SU-DHL-6 (cell line): ENCODE data around the gene SPTLC1.

Experiments used
- H2AFZ ChIP-seq: fragments of 200-600 bp; sonication (generic); 2 replicates; pipeline ENCODE4 v1.6.1; 2014; ENCODE audit warnings: low read depth, mild to moderate bottlenecking, moderate library complexity, mixed read lengths, antibody characterized with exemption, low read length; ENCODE audit not compliant: severe bottlenecking
- H3F3A ChIP-seq: fragments of 200-600 bp; shearing (Covaris generic); 2 replicates; pipeline ENCODE4 v1.6.0; 2016; ENCODE audit warnings: antibody characterized with exemption, mild to moderate bottlenecking; ENCODE audit not compliant: insufficient read depth
- H3K27ac ChIP-seq: fragments of 200-600 bp; sonication (generic); 2 replicates; pipeline ENCODE4 v1.5.1; 2016; ENCODE audit warnings: low read depth, mild to moderate bottlenecking, low read length, moderate library complexity, mixed read lengths
- H3K27me3 ChIP-seq: fragments of 200-600 bp; sonication (generic), shearing (Covaris generic); 2 replicates; pipeline ENCODE4 v1.6.0; 2014; ENCODE audit warnings: mild to moderate bottlenecking, low read length
- H3K36me3 ChIP-seq: fragments of 200-600 bp; sonication (generic); 2 replicates; pipeline ENCODE4 v1.6.1; 2014; ENCODE audit warnings: mild to moderate bottlenecking, low read length, mixed read lengths
- H3K4me2 ChIP-seq: fragments of 300-600, 200-600 bp; shearing (Covaris generic), sonication (generic); 2 replicates; pipeline ENCODE4 v1.6.0; 2014; ENCODE audit warnings: low read length, low read depth, mild to moderate bottlenecking; ENCODE audit not compliant: poor library complexity, severe bottlenecking
- H3K4me3 ChIP-seq: fragments of 200-600 bp; sonication (generic); 2 replicates; pipeline ENCODE4 v1.5.1; 2014; ENCODE audit warnings: antibody characterized with exemption, low read length, mild to moderate bottlenecking, mixed read lengths; ENCODE audit not compliant: insufficient read depth, poor library complexity, severe bottlenecking
- H3K79me2 ChIP-seq: fragments of 200-600 bp; sonication (generic); 2 replicates; pipeline ENCODE4 v1.6.1; 2014; ENCODE audit warnings: mild to moderate bottlenecking, low read length, moderate library complexity; ENCODE audit not compliant: insufficient read depth
- H3K9ac ChIP-seq: fragments of 200-600 bp; sonication (generic); 2 replicates; pipeline ENCODE4 v1.7.0; 2014; ENCODE audit warnings: mild to moderate bottlenecking, low read length
- H3K9me2 ChIP-seq: fragments of 200-600 bp; sonication (generic); replicated peaks from 2 replicates; pipeline ENCODE4 v1.6.1; 2014; ENCODE audit warnings: low read length; ENCODE audit not compliant: insufficient read depth
- H3K9me3 ChIP-seq: fragments of 200-600 bp; sonication (generic); 2 replicates; pipeline ENCODE4 v1.6.1; 2014; ENCODE audit warnings: low read length, mixed read lengths; ENCODE audit not compliant: insufficient read depth
- H4K20me1 ChIP-seq: fragments of 200-600 bp; sonication (generic); 2 replicates; pipeline ENCODE4 v1.6.1; 2014; ENCODE audit warnings: low read depth, mild to moderate bottlenecking, antibody characterized with exemption, low read length, moderate library complexity, mixed read lengths
- EZH2phosphoT487 ChIP-seq: fragments of 200-600 bp; sonication (generic), shearing (Covaris generic); conservative IDR thresholded peaks from 2 replicates; pipeline ENCODE4 v1.6.1; 2018; ENCODE audit warnings: mild to moderate bottlenecking, antibody characterized with exemption, low read length, moderate library complexity, mixed read lengths
- TF ChIP-seq, protein P1 (sequence below): fragments of 200-600 bp; sonication (generic); IDR thresholded peaks from one replicate; pipeline ENCODE4 v1.5.1; 2017; ENCODE audit warnings: antibody characterized with exemption, mild to moderate bottlenecking, low read length, moderate library complexity; ENCODE audit not compliant: insufficient read depth, poor library complexity, severe bottlenecking

The SPTLC1 gene

DNA sequence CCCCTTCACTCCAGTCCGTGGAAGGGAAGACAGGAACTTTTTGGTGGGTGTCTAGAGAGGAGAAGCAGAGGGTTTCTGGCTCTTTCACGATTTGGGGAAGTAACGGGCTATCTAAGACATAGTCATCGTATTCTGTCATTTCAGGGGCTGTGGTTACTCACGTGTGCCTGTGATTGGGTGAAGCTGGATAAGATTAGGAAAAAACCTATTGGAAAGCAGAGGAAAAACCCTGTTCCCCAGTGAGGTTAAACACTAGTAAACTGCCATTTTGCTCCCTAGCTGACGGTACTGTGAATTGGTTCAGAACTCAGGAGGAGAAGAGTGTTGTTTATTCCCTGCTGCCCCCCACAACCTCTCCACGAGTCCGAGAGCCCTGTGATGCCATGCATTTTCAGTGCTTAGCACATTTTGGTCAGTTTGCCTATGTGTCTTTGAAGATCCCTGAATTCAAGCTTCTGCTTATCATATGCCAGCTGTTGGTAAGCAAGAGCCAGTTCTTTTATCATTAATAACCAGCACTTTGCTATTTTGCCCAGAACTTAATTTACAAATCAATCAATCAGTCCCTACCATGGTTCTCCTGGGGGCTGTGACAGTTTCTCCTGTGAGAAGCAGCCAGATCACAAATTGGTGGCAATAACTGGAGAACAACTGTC lies 120.1 kb downstream of the SPTLC1 start:
- no peak overlapping the region for H3K4me3 ChIP-seq
- no peaks in the 10 kb centered on the region for H3K9me3 ChIP-seq
- H3K79me2 ChIP-seq: no peaks in the 10 kb centered on the region
- H3K9me2 ChIP-seq: no peaks in the 10 kb centered on the region
- no peaks in the 10 kb centered on the region for H4K20me1 ChIP-seq
- no peak overlapping the region for H2AFZ ChIP-seq
- H3K27me3 ChIP-seq: no peaks in the 10 kb centered on the region; the same call in 1 of the 2 replicates
- no peak overlapping the region for H3K27ac ChIP-seq
- H3K9ac ChIP-seq: no peak overlapping the region
- TF ChIP-seq EZH2phosphoT487: no peak
- TF ChIP-seq, protein P1, sequence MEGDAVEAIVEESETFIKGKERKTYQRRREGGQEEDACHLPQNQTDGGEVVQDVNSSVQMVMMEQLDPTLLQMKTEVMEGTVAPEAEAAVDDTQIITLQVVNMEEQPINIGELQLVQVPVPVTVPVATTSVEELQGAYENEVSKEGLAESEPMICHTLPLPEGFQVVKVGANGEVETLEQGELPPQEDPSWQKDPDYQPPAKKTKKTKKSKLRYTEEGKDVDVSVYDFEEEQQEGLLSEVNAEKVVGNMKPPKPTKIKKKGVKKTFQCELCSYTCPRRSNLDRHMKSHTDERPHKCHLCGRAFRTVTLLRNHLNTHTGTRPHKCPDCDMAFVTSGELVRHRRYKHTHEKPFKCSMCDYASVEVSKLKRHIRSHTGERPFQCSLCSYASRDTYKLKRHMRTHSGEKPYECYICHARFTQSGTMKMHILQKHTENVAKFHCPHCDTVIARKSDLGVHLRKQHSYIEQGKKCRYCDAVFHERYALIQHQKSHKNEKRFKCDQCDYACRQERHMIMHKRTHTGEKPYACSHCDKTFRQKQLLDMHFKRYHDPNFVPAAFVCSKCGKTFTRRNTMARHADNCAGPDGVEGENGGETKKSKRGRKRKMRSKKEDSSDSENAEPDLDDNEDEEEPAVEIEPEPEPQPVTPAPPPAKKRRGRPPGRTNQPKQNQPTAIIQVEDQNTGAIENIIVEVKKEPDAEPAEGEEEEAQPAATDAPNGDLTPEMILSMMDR: no peak
- no peaks in the 10 kb centered on the region for H3K36me3 ChIP-seq
- no peaks in the 10 kb centered on the region for H3F3A ChIP-seq
- H3K4me2 ChIP-seq: no peak overlapping the region

DNA sequence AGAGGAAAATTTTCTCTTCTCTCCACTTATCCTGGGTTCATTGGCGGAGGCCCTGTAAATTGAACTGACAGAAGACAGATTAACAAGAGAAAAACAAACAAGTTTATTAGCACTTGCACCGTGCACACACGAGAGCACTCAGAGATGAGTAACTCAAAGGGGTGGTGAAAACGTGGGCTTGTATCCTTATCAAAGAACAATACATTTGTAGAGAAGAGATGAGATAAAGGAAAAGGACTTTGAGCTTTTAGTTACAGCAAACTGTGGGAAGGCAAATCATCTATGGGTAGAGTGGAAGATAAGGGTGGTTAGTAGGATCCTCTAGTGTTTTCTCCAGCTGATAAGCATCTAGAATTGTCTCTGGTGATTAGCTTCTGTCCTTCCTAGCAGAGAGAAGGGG lies 120.8 kb downstream of the SPTLC1 start:
- no peaks in the 10 kb centered on the region for H3K79me2 ChIP-seq

DNA sequence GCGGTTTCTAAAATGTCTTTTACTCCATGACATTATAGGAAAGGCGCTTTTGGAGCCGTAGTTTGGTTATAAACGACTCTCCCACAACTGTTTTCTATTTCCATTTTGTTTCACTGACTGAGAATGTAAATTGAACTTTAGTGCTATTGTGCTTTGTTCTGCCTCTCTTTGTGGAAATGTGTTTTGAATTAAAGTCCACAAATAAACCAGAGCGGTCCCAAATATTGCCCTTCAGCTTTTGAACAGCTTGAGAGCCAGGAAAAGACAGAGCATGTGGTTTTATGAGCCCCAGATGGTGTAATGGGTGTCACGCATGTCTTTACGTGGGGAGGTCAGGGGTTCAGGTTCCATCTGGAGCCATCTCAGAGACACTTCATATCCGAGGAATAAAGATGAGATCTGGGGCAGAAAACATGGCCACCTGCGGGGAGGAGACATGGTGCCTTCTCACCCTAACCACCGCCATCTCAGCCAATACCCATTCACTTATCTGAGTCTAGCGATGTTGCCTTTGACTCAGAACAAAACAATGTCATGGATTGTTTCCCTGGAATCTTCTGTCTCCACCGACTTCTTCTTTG lies 122.7 kb downstream of the SPTLC1 start:
- H3K4me3 ChIP-seq: no peak overlapping the region
- no peak overlapping the region for H3K4me2 ChIP-seq
- H3K27ac ChIP-seq: no peak overlapping the region
- H3K9me3 ChIP-seq: no peaks in the 10 kb centered on the region
- no peak overlapping the region for H3K9ac ChIP-seq
- H2AFZ ChIP-seq: no peak overlapping the region
- H3K36me3 ChIP-seq: no peaks in the 10 kb centered on the region
- H3K27me3 ChIP-seq: no peaks in the 10 kb centered on the region; the same call in 1 of the 2 replicates
- no peaks in the 10 kb centered on the region for H3K79me2 ChIP-seq
- no peaks in the 10 kb centered on the region for H4K20me1 ChIP-seq
- TF ChIP-seq, protein P1: no peak
- no peak for TF ChIP-seq EZH2phosphoT487
- H3F3A ChIP-seq: no peaks in the 10 kb centered on the region
- no peaks in the 10 kb centered on the region for H3K9me2 ChIP-seq

More for the DNA sequence above, 120.8 kb downstream of the SPTLC1 start:
- no peaks in the 10 kb centered on the region for H3K36me3 ChIP-seq
- H3K9me2 ChIP-seq: no peaks in the 10 kb centered on the region
- no peak for TF ChIP-seq EZH2phosphoT487
- TF ChIP-seq, protein P1: no peak
- H3K27ac ChIP-seq: no peak overlapping the region
- H3K4me3 ChIP-seq: no peak overlapping the region
- H3K9me3 ChIP-seq: no peaks in the 10 kb centered on the region
- H4K20me1 ChIP-seq: no peaks in the 10 kb centered on the region
- H3K4me2 ChIP-seq: no peak overlapping the region
- no peaks in the 10 kb centered on the region for H3F3A ChIP-seq
- H3K27me3 ChIP-seq: no peaks in the 10 kb centered on the region; the same call in 1 of the 2 replicates
- H2AFZ ChIP-seq: no peak overlapping the region
- no peak overlapping the region for H3K9ac ChIP-seq
